Endodermal cell (in vitro differentiated cells): ENCODE measurements around the gene POC1B. TPM values are rescaled to one million over a fixed set of nuclear protein-coding genes. Genes with fewer than 3 reads are reported as not detected.

Experiments used
- DNase-seq: peaks from one replicate; pipeline ENCODE4 v3.0.0-alpha.2; 2017
- H3K27ac ChIP-seq: 2 replicates; pipeline ENCODE4 v1.5.1; 2013; ENCODE audit warnings: mild to moderate bottlenecking, low read depth, low read length, moderate library complexity
- H3K27me3 ChIP-seq: 2 replicates; pipeline ENCODE4 v1.6.1; 2013; ENCODE audit warnings: mild to moderate bottlenecking, low read length, moderate library complexity; ENCODE audit not compliant: insufficient read depth, control insufficient read depth, poor library complexity, severe bottlenecking
- H3K36me3 ChIP-seq: 2 replicates; pipeline ENCODE4 v1.7.0; 2013; ENCODE audit warnings: mild to moderate bottlenecking, low read length, moderate library complexity; ENCODE audit not compliant: control insufficient read depth, insufficient read depth
- H3K4me1 ChIP-seq: one replicate; pipeline ENCODE4 v1.7.0; 2013; ENCODE audit warnings: low read length; ENCODE audit not compliant: control insufficient read depth, insufficient read depth
- H3K4me3 ChIP-seq: 2 replicates; pipeline ENCODE4 v1.5.1; 2013; ENCODE audit warnings: mild to moderate bottlenecking, low read length, moderate library complexity
- H3K9ac ChIP-seq: 2 replicates; pipeline ENCODE4 v1.6.1; 2013; ENCODE audit warnings: mild to moderate bottlenecking, low read length, moderate library complexity; ENCODE audit not compliant: poor library complexity, severe bottlenecking; ENCODE audit errors: extremely low read depth
- H3K9me3 ChIP-seq: 2 replicates; pipeline ENCODE4 v1.6.1; 2013; ENCODE audit warnings: mild to moderate bottlenecking, low read length, moderate library complexity; ENCODE audit not compliant: control insufficient read depth
- H3K27ac Mint-ChIP-seq: 2 replicates; pipeline ENCODE4 v1.8.0; 2020; ENCODE audit warnings: mixed read lengths
- H3K27me3 Mint-ChIP-seq: 2 replicates; pipeline ENCODE4 v1.8.0; 2021; ENCODE audit warnings: mild to moderate bottlenecking, mixed read lengths; ENCODE audit not compliant: insufficient read depth
- H3K36me3 Mint-ChIP-seq: 2 replicates; pipeline ENCODE4 v1.8.0; 2020; ENCODE audit warnings: low read depth, mixed read lengths
- H3K4me1 Mint-ChIP-seq: 2 replicates; pipeline ENCODE4 v1.8.0; 2020; ENCODE audit warnings: mixed read lengths
- H3K4me3 Mint-ChIP-seq: 2 replicates; pipeline ENCODE4 v1.8.0; 2020; ENCODE audit warnings: mild to moderate bottlenecking, moderate library complexity, mixed read lengths
- H3K9me3 Mint-ChIP-seq: 2 replicates; pipeline ENCODE4 v1.8.0; 2020; ENCODE audit warnings: mild to moderate bottlenecking, mixed read lengths
- WGBS, 2 experiments: methylation state at CpG; one replicate each; pipeline versions ENCODE4 v1.1.5 to v1.1.7; 2013; ENCODE audit warnings: missing lambda C conversion rate in 2 of 2, mixed read lengths in 1 of 2; ENCODE audit not compliant: insufficient coverage in 1 of 2, insufficient read length in 1 of 2; 5-methylcytosine and 5-hydroxymethylcytosine counted together
- total RNA-seq, 2 donors: library from RNA; stranded (reverse); fragmentation: NEBNext Ultra II Directional in 1 of 2; extraction: Animal tissue kit (Norgen Biotek cat#: 25700) in 1 of 2; gene quantifications; 2 replicates in 1 of 2; 3 replicates in 1 of 2; pipeline ENCODE4 v1.2.1, GENCODE V29; 2021
- TF ChIP-seq, protein P1 (sequence below): fragments of 200-600 bp; sonication (generic); conservative IDR thresholded peaks from 2 replicates; pipeline ENCODE4 v1.5.0; 2021; ENCODE audit warnings: antibody characterized with exemption, mild to moderate bottlenecking

The POC1B gene
- total RNA-seq, 2 donors from 2014 or later, result 22.3 to 36.1 TPM

DNA sequence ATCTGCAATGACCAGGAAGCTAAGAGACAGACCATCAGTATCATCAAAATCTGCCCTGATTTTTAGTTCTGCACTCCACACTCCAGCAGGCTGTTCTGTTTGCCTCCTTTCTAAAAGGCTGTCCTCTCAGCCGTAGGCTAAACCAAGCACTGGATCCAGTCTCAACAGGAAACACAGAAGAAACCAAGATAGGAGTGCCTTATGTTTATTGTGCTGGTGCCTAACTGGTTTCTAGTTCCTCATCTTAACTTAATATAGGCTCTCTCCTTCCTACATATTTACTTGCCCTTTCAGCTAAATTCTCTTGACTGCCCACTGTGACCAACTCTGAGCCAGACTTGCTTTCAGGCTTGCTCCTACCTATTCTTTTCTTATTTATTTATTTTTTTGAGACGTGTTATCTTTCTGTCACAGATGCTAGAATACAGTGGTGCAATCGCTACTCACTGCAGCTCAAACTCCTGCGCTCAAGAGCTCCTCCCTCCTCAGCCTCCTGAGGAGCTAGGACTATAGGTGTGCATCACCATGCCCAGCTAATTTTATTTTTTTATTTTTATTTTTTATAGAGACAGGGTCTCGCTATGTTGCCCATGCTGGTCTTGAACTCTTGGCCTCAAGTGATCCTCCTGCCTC lies 32.1 kb downstream of the POC1B start:
- H3K9me3 ChIP-seq, result no peaks in the 10 kb centered on the region
- H3K9me3 Mint-ChIP-seq, result no peaks in the 10 kb centered on the region

DNA sequence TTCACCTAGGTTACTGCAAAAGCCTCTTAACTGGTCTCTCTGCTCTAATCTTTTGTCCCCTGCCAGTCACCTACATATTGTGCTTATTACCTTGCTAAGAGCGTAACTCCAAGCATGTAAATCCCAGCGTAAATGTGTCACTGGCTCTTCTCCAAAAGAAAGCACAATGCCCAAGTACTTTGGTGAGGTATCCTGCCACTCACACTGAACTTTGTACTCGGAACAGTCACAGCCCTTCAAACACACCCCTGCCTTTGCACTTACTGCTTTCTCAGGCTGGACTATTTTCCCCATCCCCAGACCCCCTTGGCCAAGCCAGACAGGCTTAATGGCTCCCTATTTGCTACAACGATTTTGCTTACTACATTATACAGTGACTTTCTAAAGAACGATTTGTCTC lies 33.0 kb downstream of the POC1B start:
- DNase-seq, result no peak
- peaks cover 4% of the 10 kb centered on the region for H3K36me3 ChIP-seq
- H3K27ac ChIP-seq, result no peak overlapping the region
- peaks cover 7% of the 10 kb centered on the region for H3K4me1 ChIP-seq
- H3K4me1 Mint-ChIP-seq, result peaks cover 12% of the 10 kb centered on the region
- H3K27ac Mint-ChIP-seq, result peak overlapping the region; percentile 6
- 69 to 79% methylated on average over 5 of the region's 5 CpGs for WGBS, 2 experiments
- no peak overlapping the region for H3K4me3 ChIP-seq
- H3K36me3 Mint-ChIP-seq, result peaks cover 17% of the 10 kb centered on the region
- no peaks in the 10 kb centered on the region for H3K27me3 Mint-ChIP-seq
- no peaks in the 10 kb centered on the region for H3K9me3 ChIP-seq
- H3K4me3 Mint-ChIP-seq, result no peak overlapping the region
- TF ChIP-seq, protein P1, sequence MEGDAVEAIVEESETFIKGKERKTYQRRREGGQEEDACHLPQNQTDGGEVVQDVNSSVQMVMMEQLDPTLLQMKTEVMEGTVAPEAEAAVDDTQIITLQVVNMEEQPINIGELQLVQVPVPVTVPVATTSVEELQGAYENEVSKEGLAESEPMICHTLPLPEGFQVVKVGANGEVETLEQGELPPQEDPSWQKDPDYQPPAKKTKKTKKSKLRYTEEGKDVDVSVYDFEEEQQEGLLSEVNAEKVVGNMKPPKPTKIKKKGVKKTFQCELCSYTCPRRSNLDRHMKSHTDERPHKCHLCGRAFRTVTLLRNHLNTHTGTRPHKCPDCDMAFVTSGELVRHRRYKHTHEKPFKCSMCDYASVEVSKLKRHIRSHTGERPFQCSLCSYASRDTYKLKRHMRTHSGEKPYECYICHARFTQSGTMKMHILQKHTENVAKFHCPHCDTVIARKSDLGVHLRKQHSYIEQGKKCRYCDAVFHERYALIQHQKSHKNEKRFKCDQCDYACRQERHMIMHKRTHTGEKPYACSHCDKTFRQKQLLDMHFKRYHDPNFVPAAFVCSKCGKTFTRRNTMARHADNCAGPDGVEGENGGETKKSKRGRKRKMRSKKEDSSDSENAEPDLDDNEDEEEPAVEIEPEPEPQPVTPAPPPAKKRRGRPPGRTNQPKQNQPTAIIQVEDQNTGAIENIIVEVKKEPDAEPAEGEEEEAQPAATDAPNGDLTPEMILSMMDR, result no peak
- no peak overlapping the region for H3K9ac ChIP-seq
- no peaks in the 10 kb centered on the region for H3K27me3 ChIP-seq
- H3K9me3 Mint-ChIP-seq, result no peaks in the 10 kb centered on the region

More for the DNA sequence above, 32.1 kb downstream of the POC1B start:
- H3K27ac ChIP-seq, result no peak overlapping the region
- 91 to 100% methylated on average over 4 to 5 of the region's 5 CpGs for WGBS, 2 experiments
- DNase-seq, result no peak
- peaks cover 4% of the 10 kb centered on the region for H3K36me3 ChIP-seq
- H3K27ac Mint-ChIP-seq, result no peak overlapping the region
- H3K9ac ChIP-seq, result no peak overlapping the region
- H3K4me1 ChIP-seq, result peaks cover 7% of the 10 kb centered on the region
- peaks cover 12% of the 10 kb centered on the region for H3K4me1 Mint-ChIP-seq
- peaks cover 17% of the 10 kb centered on the region for H3K36me3 Mint-ChIP-seq
- H3K27me3 Mint-ChIP-seq, result no peaks in the 10 kb centered on the region
- TF ChIP-seq, protein P1, result no peak
- no peaks in the 10 kb centered on the region for H3K27me3 ChIP-seq
- H3K4me3 ChIP-seq, result no peak overlapping the region
- H3K4me3 Mint-ChIP-seq, result no peak overlapping the region

DNA sequence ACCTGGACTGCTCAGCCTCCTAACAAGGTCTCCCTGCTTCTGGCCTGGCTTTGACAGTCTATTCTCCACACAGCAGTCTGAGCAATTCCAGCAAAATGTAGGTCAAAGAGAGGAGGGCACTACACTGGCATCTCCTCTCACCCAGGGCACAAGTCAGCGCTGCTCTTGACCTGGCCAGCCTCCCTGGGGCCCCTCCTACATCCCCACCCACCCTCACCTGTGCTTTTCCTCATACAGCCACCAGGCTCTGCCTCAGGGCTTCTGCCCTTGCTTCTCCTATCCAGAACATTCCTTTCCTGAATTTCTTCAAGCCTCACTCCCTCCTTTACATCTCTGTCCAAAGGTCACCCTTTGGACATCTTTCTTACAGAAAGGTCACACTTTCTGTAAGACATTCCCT lies 34.9 kb downstream of the POC1B start:
- H3K4me1 ChIP-seq, result no peaks in the 10 kb centered on the region
- H3K27ac ChIP-seq, result no peak overlapping the region
- Mint-ChIP-seq H3K4me1 (peaks cover 8% of the 10 kb centered on the region), H3K36me3 (peaks cover 13% of the 10 kb centered on the region), H3K9me3 (no peaks in the 10 kb centered on the region), H3K27me3 (no peaks in the 10 kb centered on the region), H3K27ac (no peak overlapping the region), H3K4me3 (no peak overlapping the region)
- no peak overlapping the region for H3K9ac ChIP-seq
- TF ChIP-seq, protein P1, result peak; percentile 37
- H3K4me3 ChIP-seq, result no peak overlapping the region
- DNase-seq, result peak; percentile 68
- H3K27me3 ChIP-seq, result no peaks in the 10 kb centered on the region
- H3K36me3 ChIP-seq, result peaks cover under 1% of the 10 kb centered on the region
- no peaks in the 10 kb centered on the region for H3K9me3 ChIP-seq
- 100% methylated on average over 1 of the region's 1 CpG; no CpG with 5 or more reads in 1 of the 2 experiments for WGBS, 2 experiments
